GM15510 (cell line): ENCODE results near the gene PGA3.
"Not testable (repeated sequence)": the region's sequence is repeated elsewhere in the genome, so short reads cannot be mapped to it uniquely, and the experiment has no call there.

Experiments used
- POLR2A ChIP-seq: IDR thresholded peaks from 3 replicates; pipeline ENCODE4 v1.6.1; 2011; ENCODE audit warnings: borderline replicate concordance; ENCODE audit not compliant: insufficient read length; ENCODE audit errors: extremely low read depth

PGA3 gene

GRCh38 chr11:61193596-61193995 lies 9.7 kb upstream of the PGA3 start:
- no peak for TF ChIP-seq POLR2A

GRCh38 chr11:61194169-61194671 lies 9.1 kb upstream of the PGA3 start:
- no peak for TF ChIP-seq POLR2A

GRCh38 chr11:61194981-61195695 lies 8.2 kb upstream of the PGA3 start:
- TF ChIP-seq POLR2A, result no peak

- TF ChIP-seq POLR2A, result no peak
These were observed 7.6 kb upstream of the PGA3 start for GRCh38 chr11:61195719-61196118.

- TF ChIP-seq POLR2A, result no peak
These were observed 5.0 kb upstream of the PGA3 start for GRCh38 chr11:61198361-61198760.

- no peak for TF ChIP-seq POLR2A
These were observed 4.3 kb upstream of the PGA3 start for GRCh38 chr11:61198948-61199523.

GRCh38 chr11:61201476-61201875 lies 1.8 kb upstream of the PGA3 start:
- no peak for TF ChIP-seq POLR2A

- not testable (repeated sequence) for TF ChIP-seq POLR2A
These were observed 18.7 kb downstream of the PGA3 start, which contains the start of gene PGA4 for GRCh38 chr11:61222047-61222446. Gene PGA4 (plus strand): TSS chr11:61222347. CDS start chr11:61222401, 54 bp downstream.

GRCh38 chr11:61240875-61241274 lies 37.6 kb downstream of the PGA3 start, which contains the start of gene PGA5:
Gene PGA5 (plus strand): TSS chr11:61241175. CDS start chr11:61241227, 52 bp downstream.
- TF ChIP-seq POLR2A, result not testable (repeated sequence)

- no peak for TF ChIP-seq POLR2A
These were observed 51.2 kb downstream of the PGA3 start for GRCh38 chr11:61254403-61255025.

GRCh38 chr11:61256710-61257482 lies 53.6 kb downstream of the PGA3 start:
- TF ChIP-seq POLR2A, result no peak

GRCh38 chr11:61258546-61258945 lies 55.2 kb downstream of the PGA3 start:
- no peak for TF ChIP-seq POLR2A

- TF ChIP-seq POLR2A, result no peak
These were observed 56.0 kb downstream of the PGA3 start for GRCh38 chr11:61259363-61259762.
